ENCODE results near the gene STARD3NL.

STARD3NL gene

GRCh38 chr7:38191791-38192190 is 13.7 kb downstream of the STARD3NL start:
- DNase-seq (ENCODE audit: low read depth, low spot score): no peak
- H3K9me3 ChIP-seq (ENCODE audit: insufficient read depth, low read length): peaks cover 17% of the 10 kb centered on the region
- no peaks in the 10 kb centered on the region for H3K4me1 ChIP-seq (ENCODE audit: insufficient read depth, insufficient read length)
- TF ChIP-seq ZNF274 (IDR thresholded peaks at IDR 0.05; ENCODE audit: low read depth, low read length): no peak
- H3K4me3 ChIP-seq (ENCODE audit: insufficient read length, low read depth): no peak overlapping the region
- no peak overlapping the region for H3K9ac ChIP-seq (ENCODE audit: insufficient read length, low read depth)
- peaks cover 3% of the 10 kb centered on the region for H3K36me3 ChIP-seq (ENCODE audit: insufficient read depth, insufficient read length, low read length)
- no peaks in the 10 kb centered on the region for H3K27me3 ChIP-seq (ENCODE audit: insufficient read depth, insufficient read length)

GRCh38 chr7:38192327-38192726 is 14.3 kb downstream of the STARD3NL start:
- TF ChIP-seq SUZ12 (IDR thresholded peaks at IDR 0.05; ENCODE audit: extremely low read depth, insufficient read depth, insufficient read length) (no peak), ZNF274 (IDR thresholded peaks at IDR 0.05; ENCODE audit: low read depth, low read length) (no peak), YY1 (IDR thresholded peaks at IDR 0.05; ENCODE audit: insufficient read depth, insufficient read length) (no peak)
- H3K27me3 ChIP-seq (ENCODE audit: insufficient read depth, insufficient read length): no peaks in the 10 kb centered on the region
- peaks cover 17% of the 10 kb centered on the region for H3K9me3 ChIP-seq (ENCODE audit: insufficient read depth, low read length)
- H3K36me3 ChIP-seq (ENCODE audit: insufficient read depth, insufficient read length, low read length): peaks cover 3% of the 10 kb centered on the region
- no peaks in the 10 kb centered on the region for H3K4me1 ChIP-seq (ENCODE audit: insufficient read depth, insufficient read length)
- no peak overlapping the region for H3K9ac ChIP-seq (ENCODE audit: insufficient read length, low read depth)
- no peak overlapping the region for H3K4me3 ChIP-seq (ENCODE audit: insufficient read length, low read depth)
- no peak for DNase-seq (ENCODE audit: low read depth, low spot score)

- Histone ChIP-seq H3K27me3 (ENCODE audit: insufficient read depth, insufficient read length) (no peaks in the 10 kb centered on the region), H3K36me3 (ENCODE audit: insufficient read depth, insufficient read length, low read length) (peaks cover 4% of the 10 kb centered on the region), H3K9ac (ENCODE audit: insufficient read length, low read depth) (no peak overlapping the region), H3K9me3 (ENCODE audit: insufficient read depth, low read length) (peaks cover 12% of the 10 kb centered on the region), H3K4me1 (ENCODE audit: insufficient read depth, insufficient read length) (no peaks in the 10 kb centered on the region), H3K4me3 (ENCODE audit: insufficient read length, low read depth) (no peak overlapping the region)
- DNase-seq (ENCODE audit: low read depth, low spot score): no peak
- TF ChIP-seq ZNF274 (IDR thresholded peaks at IDR 0.05; ENCODE audit: low read depth, low read length) (no peak), SUZ12 (IDR thresholded peaks at IDR 0.05; ENCODE audit: extremely low read depth, insufficient read depth, insufficient read length) (no peak), YY1 (IDR thresholded peaks at IDR 0.05; ENCODE audit: insufficient read depth, insufficient read length) (no peak)
These were observed 18.0 kb downstream of the STARD3NL start for GRCh38 chr7:38195804-38196595.

- Histone ChIP-seq H3K36me3 (ENCODE audit: insufficient read depth, insufficient read length, low read length) (peaks cover 7% of the 10 kb centered on the region), H3K4me3 (ENCODE audit: insufficient read length, low read depth) (no peak overlapping the region), H3K9ac (ENCODE audit: insufficient read length, low read depth) (no peak overlapping the region), H3K9me3 (ENCODE audit: insufficient read depth, low read length) (no peaks in the 10 kb centered on the region), H3K27me3 (ENCODE audit: insufficient read depth, insufficient read length) (no peaks in the 10 kb centered on the region), H3K4me1 (ENCODE audit: insufficient read depth, insufficient read length) (no peaks in the 10 kb centered on the region)
- TF ChIP-seq YY1 (IDR thresholded peaks at IDR 0.05; ENCODE audit: insufficient read depth, insufficient read length) (no peak), SUZ12 (IDR thresholded peaks at IDR 0.05; ENCODE audit: extremely low read depth, insufficient read depth, insufficient read length) (no peak), ZNF274 (IDR thresholded peaks at IDR 0.05; ENCODE audit: low read depth, low read length) (no peak)
- DNase-seq (ENCODE audit: low read depth, low spot score): no peak
These were observed 20.3 kb downstream of the STARD3NL start for GRCh38 chr7:38198366-38198765.

GRCh38 chr7:38199154-38199553 is 21.1 kb downstream of the STARD3NL start:
- Histone ChIP-seq H3K4me1 (ENCODE audit: insufficient read depth, insufficient read length) (no peaks in the 10 kb centered on the region), H3K9ac (ENCODE audit: insufficient read length, low read depth) (no peak overlapping the region), H3K27me3 (ENCODE audit: insufficient read depth, insufficient read length) (no peaks in the 10 kb centered on the region), H3K36me3 (ENCODE audit: insufficient read depth, insufficient read length, low read length) (peaks cover 7% of the 10 kb centered on the region), H3K9me3 (ENCODE audit: insufficient read depth, low read length) (no peaks in the 10 kb centered on the region), H3K4me3 (ENCODE audit: insufficient read length, low read depth) (no peak overlapping the region)
- TF ChIP-seq ZNF274 (IDR thresholded peaks at IDR 0.05; ENCODE audit: low read depth, low read length) (no peak), YY1 (IDR thresholded peaks at IDR 0.05; ENCODE audit: insufficient read depth, insufficient read length) (no peak), SUZ12 (IDR thresholded peaks at IDR 0.05; ENCODE audit: extremely low read depth, insufficient read depth, insufficient read length) (no peak)
- DNase-seq (ENCODE audit: low read depth, low spot score): no peak

- peaks cover 7% of the 10 kb centered on the region for H3K36me3 ChIP-seq (ENCODE audit: insufficient read depth, insufficient read length, low read length)
- no peak overlapping the region for H3K9ac ChIP-seq (ENCODE audit: insufficient read length, low read depth)
- no peak overlapping the region for H3K4me3 ChIP-seq (ENCODE audit: insufficient read length, low read depth)
- no peak for TF ChIP-seq YY1 (IDR thresholded peaks at IDR 0.05; ENCODE audit: insufficient read depth, insufficient read length)
- no peak for TF ChIP-seq SUZ12 (IDR thresholded peaks at IDR 0.05; ENCODE audit: extremely low read depth, insufficient read depth, insufficient read length)
- no peak for TF ChIP-seq ZNF274 (IDR thresholded peaks at IDR 0.05; ENCODE audit: low read depth, low read length)
- no peaks in the 10 kb centered on the region for H3K9me3 ChIP-seq (ENCODE audit: insufficient read depth, low read length)
- DNase-seq (ENCODE audit: low read depth, low spot score): no peak
- H3K27me3 ChIP-seq (ENCODE audit: insufficient read depth, insufficient read length): no peaks in the 10 kb centered on the region
- no peaks in the 10 kb centered on the region for H3K4me1 ChIP-seq (ENCODE audit: insufficient read depth, insufficient read length)
These were observed 21.7 kb downstream of the STARD3NL start for GRCh38 chr7:38199782-38200181.

GRCh38 chr7:38206071-38206470 is 28.0 kb downstream of the STARD3NL start:
- TF ChIP-seq YY1 (IDR thresholded peaks at IDR 0.05; ENCODE audit: insufficient read depth, insufficient read length): no peak
- no peak for TF ChIP-seq ZNF274 (IDR thresholded peaks at IDR 0.05; ENCODE audit: low read depth, low read length)
- no peak for TF ChIP-seq SUZ12 (IDR thresholded peaks at IDR 0.05; ENCODE audit: extremely low read depth, insufficient read depth, insufficient read length)
- Histone ChIP-seq H3K4me3 (ENCODE audit: insufficient read length, low read depth) (no peak overlapping the region), H3K36me3 (ENCODE audit: insufficient read depth, insufficient read length, low read length) (peaks cover 36% of the 10 kb centered on the region), H3K27me3 (ENCODE audit: insufficient read depth, insufficient read length) (no peaks in the 10 kb centered on the region), H3K9me3 (ENCODE audit: insufficient read depth, low read length) (no peaks in the 10 kb centered on the region), H3K9ac (ENCODE audit: insufficient read length, low read depth) (no peak overlapping the region), H3K4me1 (ENCODE audit: insufficient read depth, insufficient read length) (no peaks in the 10 kb centered on the region)
- no peak for DNase-seq (ENCODE audit: low read depth, low spot score)
